Measurements from ENCODE around the gene SEMA3D.

SEMA3D gene

DNA sequence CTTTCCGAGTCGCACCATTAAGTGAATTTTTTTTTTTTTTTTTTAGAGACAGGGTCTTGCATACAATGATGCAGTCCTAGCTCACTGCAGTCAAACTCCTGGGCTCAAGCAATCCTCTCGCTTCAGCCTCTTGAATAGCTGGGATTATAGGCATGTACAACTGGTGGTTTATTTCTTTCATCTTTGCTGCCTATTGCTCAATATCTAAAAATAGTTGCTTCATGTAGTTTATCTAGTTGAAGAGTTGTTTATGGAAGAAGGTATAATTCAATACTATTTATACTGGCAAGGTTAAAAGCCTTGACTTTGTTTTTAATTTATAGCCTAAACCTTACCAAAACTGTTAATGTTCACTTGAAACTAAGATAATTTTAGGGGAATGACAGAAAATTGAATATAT, 66.9 kb downstream of the SEMA3D start:
- DNase-seq = no peak

DNA sequence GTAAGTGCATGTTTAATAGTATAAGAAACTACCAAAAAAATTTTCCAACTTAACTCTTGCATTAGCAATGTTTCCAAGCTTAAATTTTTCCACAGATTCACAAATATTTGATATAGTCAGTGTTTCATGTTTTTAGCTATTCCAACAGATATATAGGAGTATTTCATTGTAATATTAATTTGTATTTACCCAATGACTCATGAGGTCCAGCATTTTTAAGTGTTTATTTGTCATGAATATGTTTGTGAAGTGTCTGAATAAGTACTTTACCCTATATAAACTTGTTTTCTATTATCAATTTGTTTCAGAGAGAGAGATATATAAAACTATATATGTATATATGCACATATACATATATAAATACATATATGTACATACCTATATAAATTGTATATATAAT, 71.0 kb downstream of the SEMA3D start:
- DNase-seq = no peak

DNA sequence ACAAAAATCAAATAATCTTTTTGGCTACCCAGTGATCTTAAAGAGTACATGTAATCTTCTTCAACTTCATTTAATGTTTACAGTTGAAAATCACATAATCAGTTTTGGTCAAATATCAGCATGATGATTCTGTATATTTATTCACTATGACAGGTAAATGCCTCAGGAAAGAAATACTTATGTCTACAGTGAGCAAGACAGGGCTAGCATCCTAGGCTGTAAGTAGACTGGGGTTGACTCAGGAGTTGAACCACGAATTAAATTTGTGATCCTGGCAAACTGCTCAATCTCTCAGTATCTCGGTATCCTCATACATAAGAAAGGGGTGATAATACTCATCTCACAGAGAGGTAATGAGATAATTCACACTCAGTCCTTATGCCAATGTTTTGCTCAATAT, 71.8 kb downstream of the SEMA3D start:
- DNase-seq = no peak

DNA sequence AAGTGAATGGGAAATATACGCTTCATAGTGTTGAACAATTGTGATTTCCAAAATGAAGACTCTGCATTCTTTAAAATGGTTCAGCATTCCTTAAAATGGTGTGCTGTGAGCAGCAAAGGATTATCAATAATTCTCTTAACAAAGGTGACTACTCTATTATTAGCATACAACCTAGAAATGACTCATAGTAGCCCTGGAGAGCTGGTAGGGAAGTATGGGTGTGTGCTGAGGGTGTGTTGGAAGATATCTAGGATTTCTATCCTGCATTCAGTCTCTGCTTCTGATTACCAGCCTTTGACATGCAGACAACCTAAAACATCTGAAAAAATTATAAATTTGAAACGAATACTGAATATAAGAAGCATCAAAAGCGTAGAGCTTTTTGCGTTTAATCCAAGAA, 72.5 kb downstream of the SEMA3D start:
- DNase-seq = no peak

- DNase-seq = no peak
These were observed 75.1 kb downstream of the SEMA3D start for GRCh38 chr7:85111761-85112160.

DNA sequence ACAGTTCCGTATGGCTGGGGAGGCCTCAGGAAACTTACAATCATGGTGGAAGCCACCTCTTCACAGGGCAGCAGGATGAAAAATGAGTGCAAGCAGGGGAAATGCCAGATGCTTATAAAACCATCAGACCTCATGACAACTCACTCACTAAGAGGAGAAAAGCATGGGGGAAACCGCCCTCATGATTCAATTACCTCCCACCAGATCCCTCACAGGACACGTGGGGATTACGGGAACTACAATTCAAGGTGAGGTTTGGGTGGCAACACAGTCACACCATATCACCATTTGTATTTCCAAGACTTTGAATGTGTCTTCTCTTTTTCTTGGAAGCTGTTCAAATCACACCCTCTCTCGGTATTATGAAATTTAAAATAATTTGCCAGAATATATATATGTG, 80.1 kb downstream of the SEMA3D start:
- no peak for DNase-seq

- no peak for DNase-seq
These were observed 82.2 kb downstream of the SEMA3D start for GRCh38 chr7:85104432-85105205.

GRCh38 chr7:85103962-85104361, 82.9 kb downstream of the SEMA3D start:
- DNase-seq = no peak

DNA sequence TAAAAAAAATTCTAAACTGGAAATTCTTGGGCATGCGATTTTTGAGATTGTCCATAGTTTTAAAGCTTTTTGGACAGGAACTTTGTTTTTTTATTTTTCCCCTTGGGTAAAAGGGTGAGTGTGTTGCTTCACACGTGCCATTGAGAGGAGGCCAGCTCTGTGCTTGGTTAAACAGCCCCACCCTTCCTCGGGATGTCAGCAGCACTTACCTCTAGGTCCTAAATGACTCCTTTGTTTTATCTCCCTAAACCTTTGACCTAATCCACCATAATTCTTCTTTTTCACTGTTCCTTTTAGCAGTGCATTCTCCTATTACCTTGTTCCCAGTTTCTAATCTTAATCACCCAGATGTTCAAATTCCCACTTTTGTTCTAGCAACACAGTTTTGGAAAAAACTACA, 83.5 kb downstream of the SEMA3D start:
- DNase-seq = no peak

- no peak for DNase-seq
These were observed 84.0 kb downstream of the SEMA3D start for GRCh38 chr7:85102813-85103350.

GRCh38 chr7:85101347-85101746, 85.5 kb downstream of the SEMA3D start:
- DNase-seq = no peak

DNA sequence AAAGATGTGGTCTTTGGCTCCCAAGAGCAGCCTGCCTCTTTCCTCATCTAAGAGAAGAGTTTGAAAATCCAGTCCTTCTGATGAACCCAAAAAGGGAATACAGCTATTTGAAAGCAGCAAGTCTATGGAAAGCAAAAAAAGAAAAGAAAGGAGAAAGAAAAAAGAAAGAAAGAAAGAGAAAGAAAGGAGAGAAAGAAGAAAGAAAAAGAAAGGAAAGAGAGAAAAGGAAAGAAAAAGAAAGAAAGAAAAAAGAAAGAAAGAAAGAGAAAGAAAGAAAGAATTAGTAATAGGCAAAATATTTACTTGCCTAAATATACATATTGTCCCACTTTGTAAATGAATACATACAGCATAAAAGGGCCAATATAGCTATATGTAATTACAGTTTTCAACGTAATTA, 89.0 kb downstream of the SEMA3D start:
- DNase-seq = no peak

DNA sequence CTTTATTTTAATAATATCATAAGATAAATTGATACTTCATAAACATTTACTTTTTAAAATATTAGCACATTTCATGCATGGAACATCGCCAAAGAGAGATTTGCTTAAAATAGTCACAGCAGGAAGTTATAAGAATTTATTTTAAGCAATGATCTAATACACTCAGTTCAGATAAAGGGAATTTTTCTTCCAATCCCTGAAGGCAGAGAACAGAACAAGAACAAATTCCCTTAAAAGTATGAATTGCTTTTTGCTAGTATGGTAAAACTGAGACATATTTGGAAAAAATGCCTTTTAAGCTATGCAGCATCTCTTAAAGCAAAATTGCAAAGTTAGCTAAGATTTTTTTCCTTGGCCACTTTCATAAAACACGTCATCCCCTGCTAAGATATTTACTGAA, 91.0 kb downstream of the SEMA3D start:
- DNase-seq = no peak

- no peak for DNase-seq
These were observed 91.5 kb downstream of the SEMA3D start for GRCh38 chr7:85095366-85095765.

DNA sequence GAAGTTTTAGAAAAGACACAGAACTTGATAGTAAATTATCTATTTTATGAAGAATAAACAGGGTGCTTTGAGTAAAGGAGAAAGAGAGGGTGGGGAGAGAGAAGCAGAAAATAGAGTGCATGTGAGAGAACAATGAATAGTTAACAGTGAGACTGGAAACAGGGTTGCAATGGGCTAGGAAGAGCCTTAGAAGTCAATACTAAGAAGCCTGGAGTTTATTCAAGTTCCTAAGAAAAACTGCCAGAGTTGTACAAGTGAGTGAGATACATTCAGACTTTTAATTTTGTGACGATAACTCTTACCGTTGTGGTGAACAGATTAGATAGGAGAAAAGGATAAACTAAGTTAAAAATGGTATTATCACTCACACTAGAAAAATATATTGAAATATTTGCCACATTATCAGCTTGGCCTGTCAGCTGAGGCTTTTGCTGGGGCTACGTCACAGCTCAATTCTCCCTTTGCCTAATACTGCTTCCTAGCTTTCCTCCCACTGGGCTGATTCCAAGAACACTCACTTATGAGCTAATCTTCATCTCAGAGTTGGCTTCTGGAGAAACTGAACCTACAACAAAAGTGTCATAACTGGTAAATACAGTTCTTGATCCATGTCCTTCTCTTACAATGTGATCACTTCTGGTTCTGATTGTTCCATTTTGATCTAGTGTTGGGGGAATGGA, 92.7 kb downstream of the SEMA3D start:
- no peak for DNase-seq

DNA sequence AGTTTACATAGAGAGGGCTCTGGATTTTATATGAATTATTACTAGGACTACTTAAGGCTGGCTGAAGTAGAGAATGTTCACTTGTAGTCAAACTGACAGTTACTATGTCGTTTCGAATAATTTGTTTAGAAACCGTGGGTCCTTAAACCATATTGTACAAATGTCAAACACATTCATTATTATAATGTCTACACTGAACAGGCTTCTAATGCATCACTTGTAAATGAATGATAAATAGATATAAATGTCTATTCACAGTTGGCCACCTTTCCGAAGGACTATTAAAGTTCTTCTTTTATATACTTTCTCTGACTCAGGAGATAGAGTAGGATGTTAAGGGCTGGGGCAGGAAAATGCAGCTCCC, 95.3 kb downstream of the SEMA3D start:
- DNase-seq = no peak

DNA sequence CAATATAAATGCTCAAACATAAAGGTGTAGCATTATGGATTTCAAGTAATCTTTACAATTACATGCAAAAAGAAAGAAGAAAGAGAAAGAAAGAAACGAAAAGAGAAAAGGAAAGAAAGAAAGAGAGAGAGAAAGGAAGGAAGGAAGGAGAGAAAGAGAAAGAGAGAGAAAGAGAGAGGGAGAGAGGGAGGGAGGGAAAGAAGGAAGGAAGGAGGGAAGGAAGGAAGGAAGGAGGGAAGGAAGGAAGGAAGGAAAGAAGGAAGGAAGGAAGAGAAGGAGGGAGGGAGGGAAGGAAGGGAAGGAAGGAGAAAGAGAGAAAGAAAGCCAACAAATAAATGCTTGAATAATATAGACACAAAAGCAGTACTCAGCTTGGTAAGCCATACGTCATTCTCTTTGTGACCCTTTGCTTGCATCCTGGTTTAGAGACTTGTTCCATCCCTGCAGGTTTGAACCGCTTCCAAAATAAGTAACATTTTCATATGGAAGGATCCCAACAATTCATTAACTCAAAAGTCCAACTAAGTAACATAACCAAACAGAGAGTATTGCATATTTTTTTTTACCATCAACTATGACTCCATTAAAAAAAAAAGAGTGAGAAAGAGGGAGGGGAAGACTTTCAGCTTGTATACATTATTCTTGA, 95.8 kb downstream of the SEMA3D start:
- DNase-seq = no peak

- peak; percentile 41 for DNase-seq
These were observed 96.7 kb downstream of the SEMA3D start for GRCh38 chr7:85090143-85090542.

DNA sequence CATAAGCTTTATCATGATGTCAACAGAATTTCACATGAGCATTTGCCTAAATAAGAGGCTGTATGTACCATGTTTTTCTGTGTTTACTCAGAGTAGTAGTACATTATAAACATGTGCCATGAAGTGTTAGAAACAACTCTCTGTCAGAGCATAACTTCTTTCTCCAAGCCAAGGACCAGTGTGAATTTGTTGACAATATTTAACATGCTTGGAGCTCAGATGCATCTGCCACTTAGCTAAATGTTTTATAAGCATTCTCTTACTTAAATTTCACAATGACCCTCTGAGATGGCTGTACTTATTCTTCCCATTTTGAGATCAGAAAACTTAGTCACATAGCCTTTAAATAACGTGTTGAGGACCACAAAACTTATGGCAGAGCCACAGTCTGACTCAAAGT, 105.0 kb downstream of the SEMA3D start:
- no peak for DNase-seq

GRCh38 chr7:85081392-85081791, 105.5 kb downstream of the SEMA3D start:
- DNase-seq = no peak

DNA sequence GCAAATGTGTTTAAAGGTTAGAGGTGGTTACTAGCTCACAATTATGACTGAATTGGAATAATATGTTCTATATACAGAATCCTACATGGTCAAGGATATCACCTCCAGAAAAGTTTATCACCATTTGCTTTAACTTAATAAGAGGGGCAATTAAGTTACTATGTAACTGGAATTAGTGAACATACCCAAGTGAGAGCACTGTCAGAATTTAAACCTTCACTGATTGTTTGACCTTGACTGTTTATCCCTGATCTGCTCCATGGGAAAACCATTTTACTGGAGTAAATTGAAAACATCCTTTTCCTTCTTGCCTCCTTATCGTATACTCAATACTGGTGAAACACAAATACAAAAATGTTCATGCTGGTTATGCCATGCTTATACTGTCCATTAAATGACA, 107.4 kb downstream of the SEMA3D start:
- no peak for DNase-seq

- DNase-seq = no peak
These were observed 108.7 kb downstream of the SEMA3D start for GRCh38 chr7:85078181-85078580.

GRCh38 chr7:85075864-85076263, 111.0 kb downstream of the SEMA3D start:
- DNase-seq = no peak

GRCh38 chr7:85074992-85075391, 111.9 kb downstream of the SEMA3D start:
- no peak for DNase-seq

All from NCI-H446 treated with DMSO at 0.1 percent for 48 hours (cell line).